ENCODE measurements around the gene AZIN2.

The AZIN2 gene

DNA sequence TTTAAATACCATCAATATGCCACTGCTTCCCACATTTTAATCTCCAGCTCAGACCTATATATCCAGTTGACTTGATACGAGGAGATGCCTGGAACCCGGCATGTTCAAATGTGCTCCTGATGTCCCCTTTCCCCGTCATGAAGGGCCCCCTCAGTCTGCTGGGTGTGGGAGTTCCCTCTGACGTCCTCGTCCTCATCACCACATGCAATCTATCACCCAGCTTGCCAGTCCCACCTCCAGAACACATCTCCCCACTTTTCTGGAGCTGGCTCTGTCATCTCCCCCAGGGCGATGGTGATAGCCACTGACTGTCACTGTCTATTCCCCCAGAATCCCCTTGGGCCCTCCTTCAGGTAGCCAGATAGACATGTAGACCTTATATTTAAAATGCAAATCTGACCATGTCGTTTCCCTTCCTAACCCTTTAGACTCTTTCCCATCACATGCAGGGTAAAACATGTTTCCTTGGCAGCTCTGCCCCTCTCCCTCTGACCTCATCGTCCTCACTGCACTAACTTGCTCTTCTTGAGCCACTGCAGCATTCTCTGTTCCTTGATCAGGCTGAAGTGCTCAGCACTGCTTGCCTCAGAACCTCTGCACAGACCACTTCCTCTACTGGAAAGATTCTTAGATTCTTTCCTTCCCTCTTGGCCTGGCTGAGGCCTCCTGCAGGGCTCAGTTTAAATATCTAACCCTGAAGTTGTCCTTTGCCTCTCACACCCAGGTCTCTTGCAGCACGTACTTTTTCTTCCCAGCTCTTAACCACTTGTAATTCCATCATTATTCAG lies 7.4 kb downstream of the AZIN2 start:
- TF ChIP-seq, protein P1, sequence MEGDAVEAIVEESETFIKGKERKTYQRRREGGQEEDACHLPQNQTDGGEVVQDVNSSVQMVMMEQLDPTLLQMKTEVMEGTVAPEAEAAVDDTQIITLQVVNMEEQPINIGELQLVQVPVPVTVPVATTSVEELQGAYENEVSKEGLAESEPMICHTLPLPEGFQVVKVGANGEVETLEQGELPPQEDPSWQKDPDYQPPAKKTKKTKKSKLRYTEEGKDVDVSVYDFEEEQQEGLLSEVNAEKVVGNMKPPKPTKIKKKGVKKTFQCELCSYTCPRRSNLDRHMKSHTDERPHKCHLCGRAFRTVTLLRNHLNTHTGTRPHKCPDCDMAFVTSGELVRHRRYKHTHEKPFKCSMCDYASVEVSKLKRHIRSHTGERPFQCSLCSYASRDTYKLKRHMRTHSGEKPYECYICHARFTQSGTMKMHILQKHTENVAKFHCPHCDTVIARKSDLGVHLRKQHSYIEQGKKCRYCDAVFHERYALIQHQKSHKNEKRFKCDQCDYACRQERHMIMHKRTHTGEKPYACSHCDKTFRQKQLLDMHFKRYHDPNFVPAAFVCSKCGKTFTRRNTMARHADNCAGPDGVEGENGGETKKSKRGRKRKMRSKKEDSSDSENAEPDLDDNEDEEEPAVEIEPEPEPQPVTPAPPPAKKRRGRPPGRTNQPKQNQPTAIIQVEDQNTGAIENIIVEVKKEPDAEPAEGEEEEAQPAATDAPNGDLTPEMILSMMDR (IDR thresholded peaks at IDR 0.05; ENCODE audit: insufficient read depth, low read length, poor library complexity, severe bottlenecking) = no peak
- no peak for TF ChIP-seq EZH2phosphoT487 (conservative IDR thresholded peaks at IDR 0.05; ENCODE audit: low read length)
- no peaks in the 10 kb centered on the region for H3K27me3 ChIP-seq (ENCODE audit: low read length)
- no peak overlapping the region for H2AFZ ChIP-seq (ENCODE audit: low read depth, low read length, severe bottlenecking)
- no peaks in the 10 kb centered on the region for H3K36me3 ChIP-seq (ENCODE audit: low read length)
- H3K9ac ChIP-seq (ENCODE audit: low read length) = no peak overlapping the region
- H3K9me2 ChIP-seq (replicated peaks; ENCODE audit: insufficient read depth, low read length) = no peaks in the 10 kb centered on the region
- H4K20me1 ChIP-seq (ENCODE audit: low read depth, low read length) = no peaks in the 10 kb centered on the region
- no peak overlapping the region for H3K27ac ChIP-seq (ENCODE audit: low read depth, low read length)
- no peaks in the 10 kb centered on the region for H3K79me2 ChIP-seq (ENCODE audit: insufficient read depth, low read length)
- no peak overlapping the region for H3K4me3 ChIP-seq (ENCODE audit: insufficient read depth, low read length, poor library complexity, severe bottlenecking)
- H3K9me3 ChIP-seq (ENCODE audit: insufficient read depth, low read length) = no peaks in the 10 kb centered on the region
- no peaks in the 10 kb centered on the region for H3F3A ChIP-seq (ENCODE audit: insufficient read depth)
- no peak overlapping the region for H3K4me2 ChIP-seq (ENCODE audit: low read depth, low read length, poor library complexity, severe bottlenecking)

DNA sequence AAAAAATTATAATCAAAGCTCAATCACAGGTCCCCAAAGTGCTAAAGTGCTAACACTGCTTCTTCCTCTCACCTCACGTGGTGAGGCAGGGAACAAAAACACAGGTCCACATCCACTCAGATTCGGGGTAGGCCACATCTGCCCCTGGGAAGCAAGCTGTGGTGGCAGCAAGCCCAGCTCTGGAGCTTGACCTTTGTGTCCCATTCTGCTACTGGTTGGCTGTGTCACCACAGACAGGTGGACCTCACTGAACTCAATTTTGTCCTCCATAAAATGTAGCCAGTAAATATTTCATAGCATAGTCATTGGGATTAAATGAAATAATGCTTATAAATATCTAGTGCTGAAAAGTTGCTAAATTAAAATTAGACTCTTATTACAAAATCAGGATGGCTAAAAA lies 8.5 kb downstream of the AZIN2 start:
- no peak overlapping the region for H3K27ac ChIP-seq (ENCODE audit: low read depth, low read length)
- H3K9me3 ChIP-seq (ENCODE audit: insufficient read depth, low read length) = no peaks in the 10 kb centered on the region
- no peaks in the 10 kb centered on the region for H3F3A ChIP-seq (ENCODE audit: insufficient read depth)
- H3K79me2 ChIP-seq (ENCODE audit: insufficient read depth, low read length) = no peaks in the 10 kb centered on the region
- no peaks in the 10 kb centered on the region for H3K9me2 ChIP-seq (replicated peaks; ENCODE audit: insufficient read depth, low read length)
- no peak overlapping the region for H2AFZ ChIP-seq (ENCODE audit: low read depth, low read length, severe bottlenecking)
- TF ChIP-seq EZH2phosphoT487 (conservative IDR thresholded peaks at IDR 0.05; ENCODE audit: low read length) = no peak
- TF ChIP-seq, protein P1 (IDR thresholded peaks at IDR 0.05; ENCODE audit: insufficient read depth, low read length, poor library complexity, severe bottlenecking) = no peak
- no peaks in the 10 kb centered on the region for H3K36me3 ChIP-seq (ENCODE audit: low read length)
- no peaks in the 10 kb centered on the region for H3K27me3 ChIP-seq (ENCODE audit: low read length)
- H3K4me2 ChIP-seq (ENCODE audit: low read depth, low read length, poor library complexity, severe bottlenecking) = no peak overlapping the region
- H3K4me3 ChIP-seq (ENCODE audit: insufficient read depth, low read length, poor library complexity, severe bottlenecking) = no peak overlapping the region
- H3K9ac ChIP-seq (ENCODE audit: low read length) = no peak overlapping the region
- no peaks in the 10 kb centered on the region for H4K20me1 ChIP-seq (ENCODE audit: low read depth, low read length)

DNA sequence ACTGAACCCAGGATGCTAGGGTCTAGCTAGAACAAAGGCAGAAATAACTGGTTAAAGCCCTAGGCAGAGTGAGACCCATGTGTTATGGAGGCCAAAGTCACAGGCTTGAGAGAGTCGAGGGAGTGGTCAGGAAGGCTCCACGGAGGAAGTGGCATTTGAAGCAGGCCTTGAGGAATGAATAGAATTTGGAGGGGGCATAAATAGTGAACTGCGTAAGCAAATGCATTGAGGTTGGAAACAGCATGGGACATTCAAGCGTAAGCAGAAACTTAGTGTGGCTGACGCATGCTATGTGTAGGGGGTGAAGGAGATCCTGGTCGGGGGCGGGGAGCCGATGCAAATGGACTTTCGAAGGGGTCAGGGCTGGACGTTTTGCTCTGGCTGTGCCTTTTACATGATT lies 11.5 kb downstream of the AZIN2 start:
- Histone ChIP-seq H3K36me3 (ENCODE audit: low read length) (no peaks in the 10 kb centered on the region), H4K20me1 (ENCODE audit: low read depth, low read length) (no peaks in the 10 kb centered on the region), H3K27ac (ENCODE audit: low read depth, low read length) (no peak overlapping the region), H2AFZ (ENCODE audit: low read depth, low read length, severe bottlenecking) (no peak overlapping the region), H3K9me2 (replicated peaks; ENCODE audit: insufficient read depth, low read length) (no peaks in the 10 kb centered on the region), H3K27me3 (ENCODE audit: low read length) (no peaks in the 10 kb centered on the region), H3K4me2 (ENCODE audit: low read depth, low read length, poor library complexity, severe bottlenecking) (no peak overlapping the region), H3K79me2 (ENCODE audit: insufficient read depth, low read length) (no peaks in the 10 kb centered on the region), H3K4me3 (ENCODE audit: insufficient read depth, low read length, poor library complexity, severe bottlenecking) (no peak overlapping the region), H3K9me3 (ENCODE audit: insufficient read depth, low read length) (no peaks in the 10 kb centered on the region), H3K9ac (ENCODE audit: low read length) (no peak overlapping the region), H3F3A (ENCODE audit: insufficient read depth) (no peaks in the 10 kb centered on the region)
- TF ChIP-seq, protein P1 (IDR thresholded peaks at IDR 0.05; ENCODE audit: insufficient read depth, low read length, poor library complexity, severe bottlenecking) = no peak
- no peak for TF ChIP-seq EZH2phosphoT487 (conservative IDR thresholded peaks at IDR 0.05; ENCODE audit: low read length)

All from SU-DHL-6 (cell line).